A673 (cell line): ENCODE measurements around the gene THSD4. TPM values are rescaled to one million over a fixed set of nuclear protein-coding genes. Genes with fewer than 3 reads are reported as not detected.

Experiments used
- BruUV-seq: library from RNA; stranded (reverse); fragments of 400-500 nt; replicated peaks from 2 replicates; lab custom pipeline; 2021; lab: Mats Ljungman, UMichigan
- CTCF ChIA-PET: fragments of 300-600 bp; sonication (Branson Sonifier 250); formaldehyde crosslinking; loops from one replicate; lab custom pipeline; 2022; ENCODE audit warnings: antibody characterized with exemption; lab: Charles Lee
- POLR2A ChIA-PET: fragments of 300-600 bp; sonication (Branson Sonifier 250); formaldehyde crosslinking; loops from one replicate; lab custom pipeline; 2022; ENCODE audit warnings: antibody characterized with exemption; ENCODE audit not compliant: low non-redundant PET; lab: Charles Lee
- DNase-seq: peaks from one replicate; pipeline ENCODE4 v3.0.0-alpha.2; 2015; ENCODE audit warnings: low spot score
- H3K27ac ChIP-seq: fragments of 200-600 bp; sonication (generic); 2 replicates; pipeline ENCODE4 v1.5.1; 2016; ENCODE audit warnings: mixed run types, low read depth, mild to moderate bottlenecking, mixed read lengths, antibody characterized with exemption, low read length; ENCODE audit not compliant: poor library complexity, severe bottlenecking
- H3K27me3 ChIP-seq: fragments of 200-600 bp; sonication (generic); replicated peaks from 2 replicates; pipeline ENCODE4 v1.6.1; 2017; ENCODE audit warnings: mixed run types, low read depth, mild to moderate bottlenecking, mixed read lengths, antibody characterized with exemption, low read length; ENCODE audit not compliant: insufficient read depth, poor library complexity
- H3K36me3 ChIP-seq: fragments of 200-600 bp; sonication (generic); 2 replicates; pipeline ENCODE4 v1.6.1; 2016; ENCODE audit warnings: mixed run types, mild to moderate bottlenecking, mixed read lengths, antibody characterized with exemption, low read length; ENCODE audit not compliant: insufficient read depth, poor library complexity, severe bottlenecking
- H3K4me1 ChIP-seq: fragments of 200-600 bp; sonication (generic); 2 replicates; pipeline ENCODE4 v1.6.1; 2017; ENCODE audit warnings: mixed run types, mild to moderate bottlenecking, mixed read lengths, antibody characterized with exemption, low read length; ENCODE audit not compliant: insufficient read depth, poor library complexity, severe bottlenecking
- H3K4me3 ChIP-seq: fragments of 200-600 bp; sonication (generic); 2 replicates; pipeline ENCODE4 v1.5.1; 2016; ENCODE audit warnings: low read depth, mixed run types, mild to moderate bottlenecking, mixed read lengths, low read length; ENCODE audit not compliant: poor library complexity, severe bottlenecking
- H3K9me3 ChIP-seq: fragments of 200-600 bp; sonication (generic); 2 replicates; pipeline ENCODE4 v1.6.1; 2016; ENCODE audit warnings: mixed run types, low read depth, mild to moderate bottlenecking, mixed read lengths, antibody characterized with exemption, low read length; ENCODE audit not compliant: poor library complexity, severe bottlenecking
- CTCF ChIP-seq: fragments of 300-800, 200-600 bp; sonication (generic); conservative IDR thresholded peaks from 2 replicates; pipeline ENCODE4 v1.5.1; 2017; ENCODE audit warnings: low read depth, mild to moderate bottlenecking, antibody characterized with exemption, low read length, moderate library complexity, mixed read lengths
- EZH2 ChIP-seq: fragments of 200-600 bp; sonication (generic); IDR thresholded peaks from 2 replicates; pipeline ENCODE4 v1.6.1; 2017; ENCODE audit warnings: borderline replicate concordance, low read depth, mild to moderate bottlenecking, mixed read lengths, antibody characterized with exemption, low read length; ENCODE audit not compliant: poor library complexity, severe bottlenecking
- intact Hi-C: fragments of 100-400 bp; cut with micrococcal nuclease; formaldehyde crosslinking; loops from one replicate; pipeline ENCODE4 v1.10.0; 2022; ENCODE audit not compliant: unreplicated experiment
- total RNA-seq: library from RNA; stranded (reverse); gene quantifications from 2 replicates; pipeline ENCODE4 v1.2.3, GENCODE V29; 2021

The THSD4 gene
- total RNA-seq, 1 experiment from 2014 or later: 2.4 TPM

GRCh38 chr15:71683411-71684274 lies 568.4 kb downstream of the THSD4 start:
- H3K36me3 ChIP-seq: no peaks in the 10 kb centered on the region
- H3K27me3 ChIP-seq: peaks cover 11% of the 10 kb centered on the region
- ChIA-PET CTCF (no interaction called here), POLR2A (no interaction called here)
- H3K4me1 ChIP-seq: no peaks in the 10 kb centered on the region
- TF ChIP-seq EZH2 (no peak), CTCF (no peak)
- intact Hi-C loops: no loop called here
- no peak for DNase-seq
- BruUV-seq: no TSS peak
- H3K27ac ChIP-seq: no peak overlapping the region
- H3K4me3 ChIP-seq: no peak overlapping the region
- no peaks in the 10 kb centered on the region for H3K9me3 ChIP-seq

GRCh38 chr15:71685420-71685993 lies 570.2 kb downstream of the THSD4 start:
- no peak overlapping the region for H3K27ac ChIP-seq
- H3K4me3 ChIP-seq: no peak overlapping the region
- H3K36me3 ChIP-seq: no peaks in the 10 kb centered on the region
- BruUV-seq: no TSS peak
- no peak for DNase-seq
- ChIA-PET CTCF (no interaction called here), POLR2A (no interaction called here)
- intact Hi-C loops: no loop called here
- TF ChIP-seq CTCF: no peak
- TF ChIP-seq EZH2: no peak
- H3K27me3 ChIP-seq: peaks cover 11% of the 10 kb centered on the region
- H3K4me1 ChIP-seq: no peaks in the 10 kb centered on the region
- H3K9me3 ChIP-seq: no peaks in the 10 kb centered on the region

- ChIA-PET CTCF (no interaction called here), POLR2A (no interaction called here)
- DNase-seq: no peak
- TF ChIP-seq CTCF (no peak), EZH2 (no peak)
- H3K4me1 ChIP-seq: no peaks in the 10 kb centered on the region
- BruUV-seq: no TSS peak
- H3K36me3 ChIP-seq: no peaks in the 10 kb centered on the region
- no peak overlapping the region for H3K27ac ChIP-seq
- H3K27me3 ChIP-seq: peaks cover 11% of the 10 kb centered on the region
- no peaks in the 10 kb centered on the region for H3K9me3 ChIP-seq
- intact Hi-C loops: no loop called here
- H3K4me3 ChIP-seq: no peak overlapping the region
Measured at GRCh38 chr15:71686221-71687050, 571.2 kb downstream of the THSD4 start.
